Esophagus muscularis mucosa (tissue), 4 donors: Measurements from ENCODE around the gene CNOT2. TPM values are rescaled to one million over a fixed set of nuclear protein-coding genes. Genes with fewer than 3 reads are reported as not detected.
A peak's percentile ranks its signal among the peaks of the same experiment; 100 is the strongest.

Source experiments
- DNase-seq: peaks from one replicate; pipeline ENCODE4 v3.0.0-alpha.2; 2017; ENCODE audit errors: extremely low spot score
- H3K27ac ChIP-seq, 4 donors: fragments of 200-600 bp; sonication (generic); replicated peaks in 1 of 4; 1 replicate in 3 of 4; 2 replicates in 1 of 4; pipeline ENCODE4 v1.5.1; 2016 to 2019; ENCODE audit warnings: mild to moderate bottlenecking in 1 of 4
- H3K27me3 ChIP-seq, 4 donors: fragments of 200-600 bp; sonication (generic); one replicate each; pipeline versions ENCODE4 v1.5.1 to v1.6.0; 2016 to 2019
- H3K36me3 ChIP-seq, 4 donors: fragments of 200-600 bp; sonication (generic); one replicate each; pipeline ENCODE4 v1.5.1; 2016 to 2019
- H3K4me1 ChIP-seq, 4 donors: fragments of 200-600 bp; sonication (generic); one replicate each; pipeline ENCODE4 v1.5.1; 2016 to 2019
- H3K4me3 ChIP-seq, 4 donors: fragments of 200-600 bp; sonication (generic); 1 replicate in 2 of 4; 2 replicates in 2 of 4; pipeline ENCODE4 v1.5.1; 2016 to 2019; ENCODE audit warnings: mild to moderate bottlenecking in 4 of 4, moderate library complexity in 1 of 4
- H3K9me3 ChIP-seq, 4 donors: fragments of 200-600 bp; sonication (generic); 1 replicate in 3 of 4; 2 replicates in 1 of 4; pipeline ENCODE4 v1.5.1; 2016 to 2019
- CTCF ChIP-seq, 3 experiments: fragments of 200-600 bp in 2 of 3; fragments of 450-650 bp in 1 of 3; sonication (generic) in 2 of 3; IDR thresholded peaks; one replicate each; pipeline ENCODE4 v1.5.1; 2017 to 2019; ENCODE audit warnings: antibody characterized with exemption in 3 of 3, mild to moderate bottlenecking in 2 of 3, moderate library complexity in 1 of 3
- EP300 ChIP-seq: sonication (generic); formaldehyde crosslinking; IDR thresholded peaks from one replicate; pipeline ENCODE4 v1.6.1; 2017; ENCODE audit warnings: antibody characterized with exemption
- POLR2A ChIP-seq: fragments of 450-650 bp; IDR thresholded peaks from one replicate; pipeline ENCODE4 v1.6.1; 2017; ENCODE audit warnings: antibody characterized with exemption, moderate library complexity, mild to moderate bottlenecking, low read depth
- POLR2AphosphoS5 ChIP-seq, 2 donors: sonication (generic); formaldehyde crosslinking; IDR thresholded peaks; one replicate each; pipeline ENCODE4 v1.6.1; 2017; ENCODE audit warnings: antibody characterized with exemption in 2 of 2
- WGBS: methylation state at CpG from one replicate; pipeline ENCODE4 v1.1.5; 2018; 5-methylcytosine and 5-hydroxymethylcytosine counted together
- intact Hi-C: fragments of 100-400 bp; cut with DNase I; formaldehyde crosslinking; loops from one replicate; pipeline ENCODE4 v1.15.1; 2023
- total RNA-seq, 4 donors: library from RNA; depleted of rRNA; stranded (reverse); fragments of >200 nt; gene quantifications; one replicate each; pipeline versions ENCODE4 v1.1.0 to v1.2.1, GENCODE V29; 2016

The CNOT2 gene
- total RNA-seq, 4 donors from 2014 or later, result 55.6 to 87.6 (median 82.7) TPM

DNA sequence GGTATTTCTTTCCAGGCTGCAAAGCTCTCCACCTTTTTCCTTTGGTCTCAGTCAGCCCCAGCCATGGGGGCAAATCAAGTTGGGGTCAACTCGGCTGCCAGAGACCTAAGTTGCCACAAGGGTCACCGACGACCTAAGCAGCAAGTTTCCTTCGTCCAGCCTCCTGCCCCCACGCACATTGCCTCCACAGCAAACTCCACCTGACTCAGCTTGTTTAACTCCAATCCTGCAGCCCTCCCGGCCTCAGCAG lies 122.1 kb downstream of the CNOT2 start:
- WGBS, result 7% methylated on average over 4 of the region's 6 CpGs
- H3K9me3 ChIP-seq, result no peaks in the 10 kb centered on the region
- peaks cover 7 to 25% (median 23%) of the 10 kb centered on the region in 4 donors for H3K4me1 ChIP-seq
- H3K36me3 ChIP-seq, result no peaks in the 10 kb centered on the region
- TF ChIP-seq POLR2AphosphoS5 (IDR thresholded peaks at IDR 0.05), result no peak
- no peak for TF ChIP-seq EP300
- no peak for TF ChIP-seq POLR2A
- no peak for TF ChIP-seq CTCF (IDR thresholded peaks at IDR 0.05)
- H3K27ac ChIP-seq, result no peak overlapping the region
- intact Hi-C loops, result loop anchor here (10.0 kb wide), 1 partner anchor 121 kb away; the partner anchor contains the start of gene CNOT2
- peaks cover 0 to 46% (median 18%) of the 10 kb centered on the region in 4 donors for H3K27me3 ChIP-seq
- DNase-seq, result no peak
- peak overlapping the region; percentile 74 to 79 (median 75) for H3K4me3 ChIP-seq

- 1% methylated on average over 30 of the region's 88 CpGs for WGBS
- DNase-seq, result no peak
- H3K27me3 ChIP-seq, result peaks cover 0 to 46% (median 18%) of the 10 kb centered on the region in 4 donors
- TF ChIP-seq EP300, result no peak
- no peak for TF ChIP-seq CTCF (IDR thresholded peaks at IDR 0.05)
- TF ChIP-seq POLR2A, result no peak
- TF ChIP-seq POLR2AphosphoS5 (IDR thresholded peaks at IDR 0.05), result peak; percentile 22 to 49
- H3K4me1 ChIP-seq, result peaks cover 7 to 25% (median 23%) of the 10 kb centered on the region in 4 donors
- H3K36me3 ChIP-seq, result no peaks in the 10 kb centered on the region
- H3K4me3 ChIP-seq, result peak within 1 kb of the TSS; percentile 74 to 79 (median 75)
- H3K27ac ChIP-seq, result peak within 1 kb of the TSS; percentile 41 to 52 (median 48)
- no peaks in the 10 kb centered on the region for H3K9me3 ChIP-seq
- intact Hi-C loops, result loop anchor here (10.0 kb wide), 1 partner anchor 121 kb away; the partner anchor contains the start of gene CNOT2
Observed at GRCh38 chr12:70365648-70366518, 122.7 kb downstream of the CNOT2 start, which contains the start of gene KCNMB4. TSS of gene KCNMB4 (plus strand) at chr12:70366290. CDS start at chr12:70366735, 445 bp downstream.

- Histone ChIP-seq H3K9me3 (no peaks in the 10 kb centered on the region), H3K4me3 (peak overlapping the region; percentile 74 to 79 (median 75)), H3K27me3 (peaks cover 0 to 46% (median 18%) of the 10 kb centered on the region in 4 donors), H3K4me1 (peaks cover 7 to 25% (median 23%) of the 10 kb centered on the region in 4 donors), H3K27ac (peak overlapping the region; percentile 41 to 52 (median 48)), H3K36me3 (no peaks in the 10 kb centered on the region)
- intact Hi-C loops, result loop anchor here (10.0 kb wide), 1 partner anchor 122 kb away; the partner anchor contains the start of gene CNOT2
- DNase-seq, result no peak
- WGBS, result 4% methylated on average over 12 of the region's 69 CpGs
- TF ChIP-seq CTCF (IDR thresholded peaks at IDR 0.05) (no peak), EP300 (no peak), POLR2A (no peak), POLR2AphosphoS5 (IDR thresholded peaks at IDR 0.05) (no peak)
Observed at GRCh38 chr12:70366581-70367257, 123.5 kb downstream of the CNOT2 start.

DNA sequence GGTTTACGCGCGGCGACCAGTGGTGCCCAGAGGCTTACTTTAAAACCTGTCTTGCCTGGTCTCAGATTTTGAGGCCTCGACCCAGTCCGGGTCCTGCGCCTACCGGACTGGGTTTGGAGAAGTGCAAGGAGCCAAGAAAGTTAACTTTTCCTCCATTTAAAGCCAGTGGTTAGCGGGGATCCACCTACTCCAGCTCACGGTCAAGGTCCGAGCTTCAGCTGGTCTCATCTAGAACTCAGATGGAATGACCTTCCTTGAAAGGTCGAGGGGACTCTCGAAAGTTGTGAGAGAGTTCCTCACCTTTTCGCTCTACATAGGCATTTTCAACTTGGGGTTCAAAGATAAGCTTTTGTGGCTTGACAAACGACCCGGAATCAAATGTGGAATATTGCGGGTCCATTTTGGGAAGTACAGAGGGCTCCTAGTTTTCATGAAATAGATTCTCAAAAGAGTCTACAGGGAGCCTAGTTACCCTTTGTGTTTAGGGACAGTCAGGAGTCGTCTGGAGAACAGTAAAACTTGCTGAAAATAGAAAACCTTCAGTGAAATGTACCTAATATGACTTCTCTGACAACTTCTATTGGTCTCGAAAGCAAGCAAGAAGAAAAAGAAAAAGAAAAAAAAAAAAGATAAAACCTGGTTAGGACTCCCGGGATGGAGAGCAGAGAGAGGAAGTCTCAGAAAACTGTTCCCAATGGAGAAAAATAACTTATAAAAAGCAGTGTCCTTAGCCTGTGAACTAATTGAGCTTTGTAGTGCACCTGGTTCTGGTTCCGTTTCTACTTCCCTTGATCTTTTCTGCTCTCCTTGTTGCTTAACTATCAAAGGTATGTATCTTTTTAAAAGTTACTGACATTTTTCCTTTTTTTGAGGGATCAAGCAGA lies 124.3 kb downstream of the CNOT2 start:
- H3K27ac ChIP-seq, result peak overlapping the region; percentile 41 to 52 (median 48)
- WGBS, result 15% methylated on average over 21 of the region's 21 CpGs
- no peak for TF ChIP-seq POLR2AphosphoS5 (IDR thresholded peaks at IDR 0.05)
- TF ChIP-seq POLR2A, result no peak
- no peak for TF ChIP-seq EP300
- no peak for TF ChIP-seq CTCF (IDR thresholded peaks at IDR 0.05)
- H3K4me1 ChIP-seq, result peaks cover 7 to 25% (median 23%) of the 10 kb centered on the region in 4 donors
- H3K9me3 ChIP-seq, result no peaks in the 10 kb centered on the region
- peaks cover 0 to 46% (median 18%) of the 10 kb centered on the region in 4 donors for H3K27me3 ChIP-seq
- no peaks in the 10 kb centered on the region for H3K36me3 ChIP-seq
- peak overlapping the region; percentile 74 to 79 (median 75) for H3K4me3 ChIP-seq
- intact Hi-C loops, result loop anchor here (10.0 kb wide), 1 partner anchor 123 kb away; the partner anchor contains the start of gene CNOT2
- DNase-seq, result no peak
